Breast epithelium (tissue), 4 donors: ENCODE data around the gene PQBP1. TPM values are rescaled to one million over a fixed set of nuclear protein-coding genes. Genes with fewer than 3 reads are reported as not detected.

ENCODE experiments used
- DNase-seq, 2 donors: peaks; one replicate each; pipeline ENCODE4 v3.0.0-alpha.2; 2019; ENCODE audit warnings: low spot score in 2 of 2
- H3K27ac ChIP-seq, 2 donors: fragments of 200-600 bp; sonication (generic) in 1 of 2; one replicate each; pipeline ENCODE4 v1.5.1; 2016 to 2019; ENCODE audit warnings: mild to moderate bottlenecking in 1 of 2
- H3K27me3 ChIP-seq, 2 donors: fragments of 200-600 bp; sonication (generic) in 1 of 2; one replicate each; pipeline versions ENCODE4 v1.5.1 to v1.6.0; 2017 to 2019; ENCODE audit warnings: control low read depth in 1 of 2, mild to moderate bottlenecking in 1 of 2
- H3K36me3 ChIP-seq: fragments of 200-600 bp; one replicate; pipeline ENCODE4 v1.5.1; 2019
- H3K4me1 ChIP-seq, 2 donors: fragments of 200-600 bp; sonication (generic); one replicate each; pipeline ENCODE4 v1.5.1; 2016 to 2019; ENCODE audit warnings: control low read depth in 1 of 2
- H3K4me3 ChIP-seq, 3 donors: fragments of 200-600 bp; sonication (generic); 1 replicate in 2 of 3; 2 replicates in 1 of 3; pipeline ENCODE4 v1.5.1; 2016 to 2019; ENCODE audit warnings: mild to moderate bottlenecking in 3 of 3, moderate library complexity in 2 of 3
- H3K9me3 ChIP-seq, 2 donors: fragments of 200-600 bp; sonication (generic) in 1 of 2; one replicate each; pipeline ENCODE4 v1.5.1; 2016 to 2019; ENCODE audit warnings: control low read depth in 1 of 2
- POLR2A ChIP-seq: fragments of 450-650 bp; IDR thresholded peaks from one replicate; pipeline ENCODE4 v1.6.1; 2016; ENCODE audit warnings: antibody characterized with exemption, mild to moderate bottlenecking, moderate library complexity
- POLR2AphosphoS5 ChIP-seq, 3 donors: sonication (generic); formaldehyde crosslinking; IDR thresholded peaks; one replicate each; pipeline ENCODE4 v1.6.1; 2017; ENCODE audit warnings: antibody characterized with exemption in 3 of 3
- intact Hi-C: fragments of 100-400 bp; cut with DNase I; formaldehyde crosslinking; loops from one replicate; pipeline ENCODE4 v1.15.1; 2023; ENCODE audit warnings: low total_unique reads
- total RNA-seq, 3 donors: library from RNA; depleted of rRNA; stranded (reverse); fragments of >200 nt; gene quantifications; one replicate each; pipeline ENCODE4 v1.1.0, GENCODE V29; 2016
- TF ChIP-seq, protein P1 (sequence below), 3 donors: fragments of 450-650 bp; IDR thresholded peaks; one replicate each; pipeline ENCODE4 v1.5.1; 2016 to 2017; ENCODE audit warnings: antibody characterized with exemption in 3 of 3, mild to moderate bottlenecking in 3 of 3, moderate library complexity in 3 of 3

The PQBP1 gene
- total RNA-seq, 3 donors from 2014 or later: 56.0 to 71.4 (median 71.0) TPM

DNA sequence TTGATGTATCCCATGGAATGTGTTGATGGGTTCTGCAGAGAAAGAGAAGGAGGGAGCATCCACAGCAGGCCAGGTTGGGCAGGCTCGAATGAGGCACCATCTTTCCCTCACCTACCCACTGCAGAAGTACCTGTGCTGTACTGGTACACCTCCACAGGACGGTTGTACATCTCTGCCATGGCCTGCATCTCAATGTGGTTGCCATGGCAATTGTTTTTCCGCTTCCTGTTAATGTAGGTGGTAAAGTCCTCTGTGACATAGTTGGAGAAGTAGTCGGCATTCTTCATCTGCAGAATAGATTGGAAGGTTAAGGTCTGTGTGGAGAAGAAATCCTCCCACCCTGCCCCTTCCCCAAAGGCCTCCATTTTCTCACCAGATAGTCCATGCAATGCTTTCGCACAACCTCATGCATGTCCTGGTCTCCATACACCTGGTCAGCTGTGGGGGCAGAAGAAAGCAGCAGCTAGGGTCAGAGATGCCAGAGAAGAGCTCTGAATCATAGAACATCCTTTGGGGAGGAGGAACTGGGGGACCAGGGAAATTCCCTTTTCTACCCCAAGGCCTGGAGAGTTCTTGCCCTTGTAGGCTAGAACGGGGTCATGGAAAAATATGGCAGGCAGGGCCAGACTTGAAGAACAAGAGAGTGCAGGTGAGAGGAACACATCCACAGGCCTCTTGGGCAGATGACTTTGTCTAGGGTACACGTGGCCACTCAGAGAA lies 37.0 kb downstream of the PQBP1 start:
- intact Hi-C loops: no loop called here
- no peaks in the 10 kb centered on the region for H3K4me1 ChIP-seq
- peaks cover 0 to 37% of the 10 kb centered on the region in 2 donors for H3K27me3 ChIP-seq
- no peak for DNase-seq
- H3K9me3 ChIP-seq: no peaks in the 10 kb centered on the region
- H3K36me3 ChIP-seq: no peaks in the 10 kb centered on the region
- TF ChIP-seq, protein P1, sequence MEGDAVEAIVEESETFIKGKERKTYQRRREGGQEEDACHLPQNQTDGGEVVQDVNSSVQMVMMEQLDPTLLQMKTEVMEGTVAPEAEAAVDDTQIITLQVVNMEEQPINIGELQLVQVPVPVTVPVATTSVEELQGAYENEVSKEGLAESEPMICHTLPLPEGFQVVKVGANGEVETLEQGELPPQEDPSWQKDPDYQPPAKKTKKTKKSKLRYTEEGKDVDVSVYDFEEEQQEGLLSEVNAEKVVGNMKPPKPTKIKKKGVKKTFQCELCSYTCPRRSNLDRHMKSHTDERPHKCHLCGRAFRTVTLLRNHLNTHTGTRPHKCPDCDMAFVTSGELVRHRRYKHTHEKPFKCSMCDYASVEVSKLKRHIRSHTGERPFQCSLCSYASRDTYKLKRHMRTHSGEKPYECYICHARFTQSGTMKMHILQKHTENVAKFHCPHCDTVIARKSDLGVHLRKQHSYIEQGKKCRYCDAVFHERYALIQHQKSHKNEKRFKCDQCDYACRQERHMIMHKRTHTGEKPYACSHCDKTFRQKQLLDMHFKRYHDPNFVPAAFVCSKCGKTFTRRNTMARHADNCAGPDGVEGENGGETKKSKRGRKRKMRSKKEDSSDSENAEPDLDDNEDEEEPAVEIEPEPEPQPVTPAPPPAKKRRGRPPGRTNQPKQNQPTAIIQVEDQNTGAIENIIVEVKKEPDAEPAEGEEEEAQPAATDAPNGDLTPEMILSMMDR (IDR thresholded peaks at IDR 0.05): no peak
- TF ChIP-seq POLR2AphosphoS5 (IDR thresholded peaks at IDR 0.05) (no peak), POLR2A (no peak)
- no peak overlapping the region for H3K27ac ChIP-seq
- H3K4me3 ChIP-seq: no peak overlapping the region

DNA sequence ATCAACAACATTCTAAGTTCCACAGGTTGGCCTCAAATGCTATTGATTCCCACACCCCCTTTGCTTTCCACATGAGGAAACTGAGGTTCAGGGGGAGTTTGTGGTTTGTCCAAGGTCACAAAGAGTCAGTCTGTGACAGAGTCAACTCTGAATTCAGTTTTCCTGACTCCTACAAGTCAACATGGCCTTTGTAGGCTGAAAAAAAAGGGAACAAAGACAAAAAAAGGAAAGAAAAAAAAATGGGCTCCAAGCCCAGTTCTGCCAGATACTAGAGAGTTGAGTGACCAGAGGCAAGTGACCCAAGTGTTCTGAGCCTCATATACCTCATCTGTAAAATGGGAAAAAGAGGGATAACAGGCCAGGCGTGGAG lies 37.6 kb downstream of the PQBP1 start:
- TF ChIP-seq, protein P1 (IDR thresholded peaks at IDR 0.05): no peak
- TF ChIP-seq POLR2A (no peak), POLR2AphosphoS5 (IDR thresholded peaks at IDR 0.05) (no peak)
- Histone ChIP-seq H3K4me1 (no peaks in the 10 kb centered on the region), H3K4me3 (no peak overlapping the region), H3K9me3 (no peaks in the 10 kb centered on the region), H3K36me3 (no peaks in the 10 kb centered on the region), H3K27ac (no peak overlapping the region), H3K27me3 (peaks cover 0 to 41% of the 10 kb centered on the region in 2 donors)
- intact Hi-C loops: no loop called here
- DNase-seq: no peak

DNA sequence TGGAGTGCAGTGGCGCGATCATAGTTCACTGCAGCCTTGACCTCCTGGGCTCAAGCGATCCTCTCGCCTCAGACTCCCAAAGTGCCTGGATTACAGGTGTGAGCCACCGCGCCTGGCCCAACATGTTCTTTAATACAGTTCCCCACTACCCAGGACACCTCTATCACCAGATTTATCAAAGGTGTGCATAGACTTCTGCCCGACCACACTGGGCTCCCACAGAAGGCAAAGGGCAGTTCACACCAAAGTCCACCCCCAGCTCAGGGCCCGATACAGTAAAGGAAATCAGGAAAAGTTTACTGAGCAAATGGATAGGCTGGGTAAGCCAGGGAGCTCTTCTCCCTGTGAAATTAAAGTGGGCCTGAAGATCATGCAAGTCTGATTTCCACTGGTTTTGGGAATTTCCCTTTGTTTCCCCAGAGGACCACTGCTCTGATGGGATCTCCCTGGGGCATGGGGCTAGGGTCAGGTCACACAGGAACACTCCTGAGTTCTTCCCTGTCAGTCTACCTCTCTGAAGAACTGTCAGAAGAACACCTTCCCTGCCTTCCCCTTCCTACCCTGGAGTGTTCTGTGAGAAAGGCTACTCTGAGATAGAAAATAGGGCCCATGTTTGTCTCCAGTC lies 38.8 kb downstream of the PQBP1 start:
- Histone ChIP-seq H3K27ac (peak overlapping the region; percentile 19 to 72), H3K27me3 (peaks cover 0 to 49% of the 10 kb centered on the region in 2 donors), H3K4me3 (no peak overlapping the region), H3K36me3 (no peaks in the 10 kb centered on the region), H3K9me3 (no peaks in the 10 kb centered on the region), H3K4me1 (no peaks in the 10 kb centered on the region)
- no peak for DNase-seq
- intact Hi-C loops: no loop called here
- TF ChIP-seq, protein P1 (IDR thresholded peaks at IDR 0.05): no peak
- no peak for TF ChIP-seq POLR2A
- no peak for TF ChIP-seq POLR2AphosphoS5 (IDR thresholded peaks at IDR 0.05)

DNA sequence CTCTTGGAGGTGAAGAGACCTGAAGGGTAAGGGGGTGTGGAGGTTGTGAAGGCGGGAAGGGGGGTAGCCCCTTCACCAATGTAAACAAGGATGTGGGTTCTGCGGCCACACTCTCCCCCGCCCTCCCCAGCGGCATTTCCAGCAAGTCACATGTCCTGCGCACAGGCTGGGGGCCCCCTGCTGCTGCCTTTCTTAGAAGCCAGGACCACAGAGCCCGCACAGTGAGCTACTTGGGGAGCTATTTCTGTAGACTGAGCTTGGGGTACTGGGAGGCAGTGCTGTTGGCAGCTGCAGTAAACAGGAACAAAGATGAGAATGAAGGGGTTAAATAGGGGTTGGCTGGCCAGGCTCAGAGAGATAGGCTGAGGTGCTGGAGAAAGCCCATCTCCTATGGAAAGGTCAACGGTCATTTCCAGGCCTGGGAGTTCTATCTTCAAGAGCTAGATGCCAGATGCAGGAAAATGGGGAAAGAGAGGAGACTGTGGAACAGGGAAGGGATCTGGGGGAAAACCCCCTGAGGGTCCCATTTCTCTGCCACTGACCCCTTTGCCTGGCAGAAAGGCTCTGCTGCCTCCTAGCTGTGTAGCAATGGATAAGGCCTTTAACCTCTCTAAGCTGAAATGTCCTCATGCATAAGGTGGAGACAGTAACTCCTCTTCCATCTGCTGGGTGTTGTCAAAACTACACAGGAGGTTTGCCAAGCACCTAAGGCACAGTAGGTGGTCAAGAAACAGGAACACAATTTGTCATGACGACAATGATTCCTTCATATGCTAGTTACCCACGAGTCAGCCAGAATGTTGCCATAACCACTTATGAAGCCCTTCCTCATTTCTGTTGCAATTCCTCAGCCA lies 39.6 kb downstream of the PQBP1 start:
- H3K4me3 ChIP-seq: peak overlapping the region in 1 of 3 donors; percentile 15
- H3K27ac ChIP-seq: peak overlapping the region; percentile 19 to 72
- intact Hi-C loops: no loop called here
- TF ChIP-seq POLR2AphosphoS5 (IDR thresholded peaks at IDR 0.05) (peak in 1 of 3 donors; percentile 42), POLR2A (no peak)
- TF ChIP-seq, protein P1 (IDR thresholded peaks at IDR 0.05): no peak
- H3K27me3 ChIP-seq: peaks cover 0 to 49% of the 10 kb centered on the region in 2 donors
- H3K4me1 ChIP-seq: no peaks in the 10 kb centered on the region
- peak in 1 of 2 donors; percentile 51 for DNase-seq
- no peaks in the 10 kb centered on the region for H3K36me3 ChIP-seq
- H3K9me3 ChIP-seq: no peaks in the 10 kb centered on the region
